ENCODE measurements around the gene HES5. TPM values are rescaled to one million over a fixed set of nuclear protein-coding genes. Genes with fewer than 3 reads are reported as not detected.

Gene HES5
- total RNA-seq, 2 donors from 2014 or later, result 0.27 to 2.7 TPM

DNA sequence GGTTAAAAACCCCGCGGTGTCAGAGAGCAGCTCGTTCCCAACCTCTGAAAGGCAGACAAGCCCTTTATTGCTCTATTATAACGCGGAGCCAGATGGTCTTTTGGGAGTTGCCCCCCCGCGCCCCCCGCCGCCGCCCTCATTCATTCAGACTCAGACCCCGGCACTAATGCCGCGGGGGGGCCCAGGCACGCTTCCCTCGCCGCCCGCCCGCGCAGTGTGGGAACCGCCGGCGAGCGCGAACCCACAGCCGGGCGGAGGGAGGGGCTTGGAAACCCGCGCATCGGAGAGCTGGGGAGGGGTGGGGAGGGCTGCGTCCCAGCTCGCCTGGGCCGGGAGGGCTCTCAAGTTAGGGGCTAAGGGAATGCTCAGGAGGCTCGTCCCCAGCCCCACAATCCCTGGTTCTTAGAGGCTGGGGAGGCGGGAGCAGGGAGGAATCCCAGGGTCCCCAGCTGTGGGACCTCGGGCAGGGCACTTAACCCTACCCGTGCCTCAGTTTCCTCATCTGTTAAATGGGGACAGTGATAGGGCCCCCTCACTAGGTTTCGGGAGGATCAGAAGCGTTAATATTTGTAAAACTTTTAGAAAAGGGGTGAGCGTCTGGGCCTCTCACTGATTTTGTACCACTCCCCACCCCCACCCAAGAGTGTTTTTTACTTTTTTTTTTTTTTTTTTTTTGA, 10.9 kb upstream of the HES5 start:
- Histone ChIP-seq H3K9me3 (no peaks in the 10 kb centered on the region), H3K27ac (no peak overlapping the region), H3K4me3 (no peak overlapping the region), H3K27me3 (replicated peaks; ENCODE audit: insufficient read depth) (no peaks in the 10 kb centered on the region), H3K4me1 (ENCODE audit: control insufficient read depth in 1 of 2, low read depth in 2 of 2) (no peaks in the 10 kb centered on the region), H3K36me3 (no peaks in the 10 kb centered on the region)
- TF ChIP-seq CTCF (IDR thresholded peaks at IDR 0.05), result no peak
- no peak for ATAC-seq (ENCODE audit: insufficient number of reproducible peaks, low FRiP score, low read depth)
- DNase-seq (ENCODE audit: low spot score), result no peak

DNA sequence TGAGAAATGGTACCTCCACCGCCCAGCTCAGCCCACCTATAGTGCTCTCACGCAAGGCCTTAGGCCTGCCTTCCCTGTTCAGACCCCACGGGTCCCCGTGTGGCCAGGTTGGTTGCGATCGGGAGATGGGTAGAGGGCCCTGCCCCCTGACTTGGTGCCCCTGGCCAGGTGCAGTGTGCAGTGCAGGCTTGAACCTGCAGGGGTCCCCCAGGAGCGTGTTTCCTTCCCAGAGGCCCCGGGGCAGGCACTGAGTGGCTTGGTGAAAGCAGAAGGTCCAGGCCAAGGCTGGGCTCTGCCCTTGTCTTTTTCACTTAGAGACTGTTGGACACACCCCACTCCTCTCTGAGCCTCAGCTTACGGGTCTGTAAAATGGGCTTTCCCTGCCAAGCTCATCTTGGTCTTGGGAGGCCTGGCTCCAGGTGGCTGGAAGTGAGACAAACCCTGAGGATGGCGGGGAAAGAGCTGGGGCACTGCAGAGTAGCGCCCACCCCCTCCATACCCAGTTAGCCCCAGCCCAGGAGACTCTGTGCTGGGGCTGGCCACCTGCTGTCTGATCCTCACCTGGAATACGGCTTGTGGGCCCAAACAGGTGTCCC, 9.3 kb upstream of the HES5 start:
- H3K36me3 ChIP-seq, result no peaks in the 10 kb centered on the region
- no peak for DNase-seq (ENCODE audit: low spot score)
- TF ChIP-seq CTCF (IDR thresholded peaks at IDR 0.05), result no peak
- no peaks in the 10 kb centered on the region for H3K27me3 ChIP-seq (replicated peaks; ENCODE audit: insufficient read depth)
- no peak overlapping the region for H3K27ac ChIP-seq
- no peak overlapping the region for H3K4me3 ChIP-seq
- H3K4me1 ChIP-seq (ENCODE audit: control insufficient read depth in 1 of 2, low read depth in 2 of 2), result no peaks in the 10 kb centered on the region
- no peak for ATAC-seq (ENCODE audit: insufficient number of reproducible peaks, low FRiP score, low read depth)
- H3K9me3 ChIP-seq, result no peaks in the 10 kb centered on the region

- Histone ChIP-seq H3K27ac (no peak overlapping the region), H3K36me3 (no peaks in the 10 kb centered on the region), H3K9me3 (no peaks in the 10 kb centered on the region), H3K27me3 (replicated peaks; ENCODE audit: insufficient read depth) (no peaks in the 10 kb centered on the region), H3K4me3 (no peak overlapping the region), H3K4me1 (ENCODE audit: control insufficient read depth in 1 of 2, low read depth in 2 of 2) (no peaks in the 10 kb centered on the region)
- ATAC-seq (ENCODE audit: insufficient number of reproducible peaks, low FRiP score, low read depth), result no peak
- no peak for TF ChIP-seq CTCF (IDR thresholded peaks at IDR 0.05)
- no peak for DNase-seq (ENCODE audit: low spot score)
These were observed 8.8 kb upstream of the HES5 start for GRCh38 chr1:2538872-2539271.

GRCh38 chr1:2538376-2538775, 8.3 kb upstream of the HES5 start:
- DNase-seq (ENCODE audit: low spot score) (no peak), ATAC-seq (ENCODE audit: insufficient number of reproducible peaks, low FRiP score, low read depth) (no peak)
- H3K27ac ChIP-seq, result no peak overlapping the region
- no peaks in the 10 kb centered on the region for H3K4me1 ChIP-seq (ENCODE audit: control insufficient read depth in 1 of 2, low read depth in 2 of 2)
- TF ChIP-seq CTCF (IDR thresholded peaks at IDR 0.05), result no peak
- no peak overlapping the region for H3K4me3 ChIP-seq
- H3K27me3 ChIP-seq (replicated peaks; ENCODE audit: insufficient read depth), result no peaks in the 10 kb centered on the region
- H3K9me3 ChIP-seq, result no peaks in the 10 kb centered on the region
- H3K36me3 ChIP-seq, result no peaks in the 10 kb centered on the region

DNA sequence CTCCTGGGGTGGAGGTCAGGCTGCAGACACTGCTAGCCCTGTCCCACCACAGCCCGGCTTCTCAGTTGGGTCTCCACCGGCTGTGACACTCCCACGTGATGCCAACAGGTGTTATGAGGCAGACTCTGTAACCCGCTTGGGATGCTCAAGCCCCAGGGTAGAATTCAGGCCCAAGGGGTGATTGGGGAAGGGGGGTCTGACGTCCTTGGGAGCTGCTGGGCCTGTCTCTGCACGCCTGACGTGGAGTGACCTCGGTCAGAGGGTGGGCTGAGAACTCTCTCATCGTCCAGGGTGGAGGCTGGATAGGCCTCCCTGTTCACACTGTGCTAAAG, 7.7 kb upstream of the HES5 start:
- Histone ChIP-seq H3K4me1 (ENCODE audit: control insufficient read depth in 1 of 2, low read depth in 2 of 2) (peaks cover 0 to 2% of the 10 kb centered on the region in 2 donors), H3K27me3 (replicated peaks; ENCODE audit: insufficient read depth) (no peaks in the 10 kb centered on the region), H3K36me3 (no peaks in the 10 kb centered on the region), H3K4me3 (no peak overlapping the region), H3K27ac (no peak overlapping the region), H3K9me3 (no peaks in the 10 kb centered on the region)
- TF ChIP-seq CTCF (IDR thresholded peaks at IDR 0.05), result no peak
- DNase-seq (ENCODE audit: low spot score) (no peak), ATAC-seq (ENCODE audit: insufficient number of reproducible peaks, low FRiP score, low read depth) (no peak)

Data from thoracic aorta (tissue), 2 donors.